ENCODE results near the gene DEFB126. TPM values are rescaled to one million over a fixed set of nuclear protein-coding genes. Genes with fewer than 3 reads are reported as not detected.

Gene DEFB126
- total and polyA plus RNA-seq, 2 of the 13 experiments (the other 11 are each of a cell fraction or from before 2014, with no cell fraction given): not detected

DNA sequence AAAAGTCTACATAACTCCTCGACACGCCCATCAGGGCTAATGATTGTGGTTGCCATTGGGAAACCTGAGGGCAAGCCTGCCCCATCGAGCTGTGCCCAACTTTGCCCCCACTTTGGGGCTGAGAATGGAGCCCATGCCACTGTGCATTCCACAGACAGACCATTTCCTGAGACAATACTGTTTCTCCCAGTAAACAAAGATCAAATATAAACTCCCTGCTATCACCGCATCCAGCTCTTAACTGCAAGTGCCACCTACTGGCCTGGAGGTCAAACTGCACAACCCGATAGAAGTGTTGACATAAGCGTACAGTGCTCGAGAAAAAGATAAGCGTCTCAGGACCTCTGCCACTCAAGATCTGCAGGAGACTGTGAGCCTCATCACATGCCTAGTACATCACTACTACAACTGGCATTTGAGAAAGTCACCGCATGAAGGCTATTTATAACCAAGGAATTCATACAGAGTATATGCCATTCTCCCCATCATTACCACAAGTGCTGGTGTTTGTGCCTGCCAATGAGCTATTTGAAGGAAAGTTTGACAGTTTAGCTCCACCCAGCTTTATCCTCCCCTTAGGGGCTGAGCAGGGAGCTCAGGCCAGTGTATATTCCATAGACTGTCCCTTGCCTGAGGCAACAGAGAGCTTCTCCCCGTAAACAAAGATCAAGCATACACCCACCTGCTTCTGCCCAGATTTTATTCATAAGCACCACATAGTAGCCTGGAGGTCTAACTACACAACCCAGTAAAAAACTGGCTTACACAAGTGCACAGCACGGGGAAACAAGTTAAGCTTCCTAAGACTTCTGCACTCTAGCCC lies 4.5 kb upstream of the DEFB126 start (continued):
- TF ChIP-seq, protein P1, sequence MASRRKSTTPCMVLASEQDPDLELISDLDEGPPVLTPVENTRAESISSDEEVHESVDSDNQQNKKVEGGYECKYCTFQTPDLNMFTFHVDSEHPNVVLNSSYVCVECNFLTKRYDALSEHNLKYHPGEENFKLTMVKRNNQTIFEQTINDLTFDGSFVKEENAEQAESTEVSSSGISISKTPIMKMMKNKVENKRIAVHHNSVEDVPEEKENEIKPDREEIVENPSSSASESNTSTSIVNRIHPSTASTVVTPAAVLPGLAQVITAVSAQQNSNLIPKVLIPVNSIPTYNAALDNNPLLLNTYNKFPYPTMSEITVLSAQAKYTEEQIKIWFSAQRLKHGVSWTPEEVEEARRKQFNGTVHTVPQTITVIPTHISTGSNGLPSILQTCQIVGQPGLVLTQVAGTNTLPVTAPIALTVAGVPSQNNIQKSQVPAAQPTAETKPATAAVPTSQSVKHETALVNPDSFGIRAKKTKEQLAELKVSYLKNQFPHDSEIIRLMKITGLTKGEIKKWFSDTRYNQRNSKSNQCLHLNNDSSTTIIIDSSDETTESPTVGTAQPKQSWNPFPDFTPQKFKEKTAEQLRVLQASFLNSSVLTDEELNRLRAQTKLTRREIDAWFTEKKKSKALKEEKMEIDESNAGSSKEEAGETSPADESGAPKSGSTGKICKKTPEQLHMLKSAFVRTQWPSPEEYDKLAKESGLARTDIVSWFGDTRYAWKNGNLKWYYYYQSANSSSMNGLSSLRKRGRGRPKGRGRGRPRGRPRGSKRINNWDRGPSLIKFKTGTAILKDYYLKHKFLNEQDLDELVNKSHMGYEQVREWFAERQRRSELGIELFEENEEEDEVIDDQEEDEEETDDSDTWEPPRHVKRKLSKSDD (CRISPR knock-in tag; IDR thresholded peaks at IDR 0.05; ENCODE audit: low read depth): peak; percentile 43; the same call in 1 of the 2 replicates
- TF ChIP-seq JUN (CRISPR knock-in tag; IDR thresholded peaks at IDR 0.05) (0 out of 2 replicates have a peak, but pooled peaks have one; percentile 45), ZNF354B (CRISPR knock-in tag; IDR thresholded peaks at IDR 0.05) (no peak), FOXO1 (CRISPR knock-in tag; IDR thresholded peaks at IDR 0.05) (peak; percentile 53; the same call in 1 of the 2 replicates), NFIB (CRISPR knock-in tag; IDR thresholded peaks at IDR 0.05; ENCODE audit: borderline replicate concordance) (0 out of 2 replicates have a peak, but pooled peaks have one; percentile 13), ZNF850 (CRISPR knock-in tag; conservative IDR thresholded peaks at IDR 0.05) (no peak), WIZ (CRISPR knock-in tag; IDR thresholded peaks at IDR 0.05) (peak; percentile 91; the same call in 1 of the 2 replicates), MED13 (CRISPR knock-in tag; IDR thresholded peaks at IDR 0.05) (no peak), ZNF552 (CRISPR knock-in tag; IDR thresholded peaks at IDR 0.05; ENCODE audit: borderline replicate concordance) (no peak), ZFY (CRISPR knock-in tag; IDR thresholded peaks at IDR 0.05) (peak; percentile 26; the same call in 1 of the 2 replicates), GATAD1 (CRISPR knock-in tag; IDR thresholded peaks at IDR 0.05) (peak; percentile 67)
- TF ChIP-seq, protein P2, sequence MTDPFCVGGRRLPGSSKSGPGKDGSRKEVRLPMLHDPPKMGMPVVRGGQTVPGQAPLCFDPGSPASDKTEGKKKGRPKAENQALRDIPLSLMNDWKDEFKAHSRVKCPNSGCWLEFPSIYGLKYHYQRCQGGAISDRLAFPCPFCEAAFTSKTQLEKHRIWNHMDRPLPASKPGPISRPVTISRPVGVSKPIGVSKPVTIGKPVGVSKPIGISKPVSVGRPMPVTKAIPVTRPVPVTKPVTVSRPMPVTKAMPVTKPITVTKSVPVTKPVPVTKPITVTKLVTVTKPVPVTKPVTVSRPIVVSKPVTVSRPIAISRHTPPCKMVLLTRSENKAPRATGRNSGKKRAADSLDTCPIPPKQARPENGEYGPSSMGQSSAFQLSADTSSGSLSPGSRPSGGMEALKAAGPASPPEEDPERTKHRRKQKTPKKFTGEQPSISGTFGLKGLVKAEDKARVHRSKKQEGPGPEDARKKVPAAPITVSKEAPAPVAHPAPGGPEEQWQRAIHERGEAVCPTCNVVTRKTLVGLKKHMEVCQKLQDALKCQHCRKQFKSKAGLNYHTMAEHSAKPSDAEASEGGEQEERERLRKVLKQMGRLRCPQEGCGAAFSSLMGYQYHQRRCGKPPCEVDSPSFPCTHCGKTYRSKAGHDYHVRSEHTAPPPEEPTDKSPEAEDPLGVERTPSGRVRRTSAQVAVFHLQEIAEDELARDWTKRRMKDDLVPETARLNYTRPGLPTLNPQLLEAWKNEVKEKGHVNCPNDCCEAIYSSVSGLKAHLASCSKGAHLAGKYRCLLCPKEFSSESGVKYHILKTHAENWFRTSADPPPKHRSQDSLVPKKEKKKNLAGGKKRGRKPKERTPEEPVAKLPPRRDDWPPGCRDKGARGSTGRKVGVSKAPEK (CRISPR knock-in tag; IDR thresholded peaks at IDR 0.05; ENCODE audit: borderline replicate concordance): peak; percentile 45; the same call in 1 of the 2 replicates
- TF ChIP-seq, protein P3, sequence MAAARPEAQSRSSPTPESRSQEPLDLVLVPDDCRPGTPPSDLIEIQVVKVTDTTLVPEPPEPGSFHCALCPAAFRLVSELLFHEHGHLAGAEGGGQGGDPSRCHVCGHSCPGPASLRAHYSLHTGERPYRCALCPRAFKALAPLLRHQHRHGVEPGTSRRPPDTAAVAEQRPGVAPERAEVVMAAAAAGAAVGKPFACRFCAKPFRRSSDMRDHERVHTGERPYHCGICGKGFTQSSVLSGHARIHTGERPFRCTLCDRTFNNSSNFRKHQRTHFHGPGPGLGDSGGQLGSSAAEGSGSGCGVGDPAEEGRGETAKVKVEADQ (CRISPR knock-in tag; IDR thresholded peaks at IDR 0.05; ENCODE audit: borderline replicate concordance): peak; percentile 91; the same call in 1 of the 2 replicates
- TF ChIP-seq, protein P4, sequence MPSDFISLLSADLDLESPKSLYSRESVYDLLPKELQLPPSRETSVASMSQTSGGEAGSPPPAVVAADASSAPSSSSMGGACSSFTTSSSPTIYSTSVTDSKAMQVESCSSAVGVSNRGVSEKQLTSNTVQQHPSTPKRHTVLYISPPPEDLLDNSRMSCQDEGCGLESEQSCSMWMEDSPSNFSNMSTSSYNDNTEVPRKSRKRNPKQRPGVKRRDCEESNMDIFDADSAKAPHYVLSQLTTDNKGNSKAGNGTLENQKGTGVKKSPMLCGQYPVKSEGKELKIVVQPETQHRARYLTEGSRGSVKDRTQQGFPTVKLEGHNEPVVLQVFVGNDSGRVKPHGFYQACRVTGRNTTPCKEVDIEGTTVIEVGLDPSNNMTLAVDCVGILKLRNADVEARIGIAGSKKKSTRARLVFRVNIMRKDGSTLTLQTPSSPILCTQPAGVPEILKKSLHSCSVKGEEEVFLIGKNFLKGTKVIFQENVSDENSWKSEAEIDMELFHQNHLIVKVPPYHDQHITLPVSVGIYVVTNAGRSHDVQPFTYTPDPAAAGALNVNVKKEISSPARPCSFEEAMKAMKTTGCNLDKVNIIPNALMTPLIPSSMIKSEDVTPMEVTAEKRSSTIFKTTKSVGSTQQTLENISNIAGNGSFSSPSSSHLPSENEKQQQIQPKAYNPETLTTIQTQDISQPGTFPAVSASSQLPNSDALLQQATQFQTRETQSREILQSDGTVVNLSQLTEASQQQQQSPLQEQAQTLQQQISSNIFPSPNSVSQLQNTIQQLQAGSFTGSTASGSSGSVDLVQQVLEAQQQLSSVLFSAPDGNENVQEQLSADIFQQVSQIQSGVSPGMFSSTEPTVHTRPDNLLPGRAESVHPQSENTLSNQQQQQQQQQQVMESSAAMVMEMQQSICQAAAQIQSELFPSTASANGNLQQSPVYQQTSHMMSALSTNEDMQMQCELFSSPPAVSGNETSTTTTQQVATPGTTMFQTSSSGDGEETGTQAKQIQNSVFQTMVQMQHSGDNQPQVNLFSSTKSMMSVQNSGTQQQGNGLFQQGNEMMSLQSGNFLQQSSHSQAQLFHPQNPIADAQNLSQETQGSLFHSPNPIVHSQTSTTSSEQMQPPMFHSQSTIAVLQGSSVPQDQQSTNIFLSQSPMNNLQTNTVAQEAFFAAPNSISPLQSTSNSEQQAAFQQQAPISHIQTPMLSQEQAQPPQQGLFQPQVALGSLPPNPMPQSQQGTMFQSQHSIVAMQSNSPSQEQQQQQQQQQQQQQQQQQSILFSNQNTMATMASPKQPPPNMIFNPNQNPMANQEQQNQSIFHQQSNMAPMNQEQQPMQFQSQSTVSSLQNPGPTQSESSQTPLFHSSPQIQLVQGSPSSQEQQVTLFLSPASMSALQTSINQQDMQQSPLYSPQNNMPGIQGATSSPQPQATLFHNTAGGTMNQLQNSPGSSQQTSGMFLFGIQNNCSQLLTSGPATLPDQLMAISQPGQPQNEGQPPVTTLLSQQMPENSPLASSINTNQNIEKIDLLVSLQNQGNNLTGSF (CRISPR knock-in tag; IDR thresholded peaks at IDR 0.05): 0 out of 2 replicates have a peak, but pooled peaks have one; percentile 58

Measured in HepG2 (cell line).